Suppressor macrophage treated with lipopolysaccharide for 4 hours (primary cell): Measurements from ENCODE around the gene NNAT.

ENCODE experiments used
- DNase-seq: peaks from one replicate; pipeline ENCODE4 v3.0.0-alpha.2; 2020

The NNAT gene

GRCh38 chr20:37503256-37503927, 17.7 kb upstream of the NNAT start:
- DNase-seq: no peak

GRCh38 chr20:37504404-37505096, 16.5 kb upstream of the NNAT start:
- no peak for DNase-seq

GRCh38 chr20:37505263-37506151, 15.5 kb upstream of the NNAT start:
- DNase-seq: no peak

- no peak for DNase-seq
These were observed 14.8 kb upstream of the NNAT start for GRCh38 chr20:37506152-37506725.

- no peak for DNase-seq
These were observed 10.8 kb upstream of the NNAT start for GRCh38 chr20:37510226-37510625.

- no peak for DNase-seq
These were observed 9.3 kb upstream of the NNAT start for GRCh38 chr20:37511610-37512275.

- DNase-seq: no peak
These were observed 7.2 kb upstream of the NNAT start for GRCh38 chr20:37513779-37514359.

- no peak for DNase-seq
These were observed 5.2 kb upstream of the NNAT start for GRCh38 chr20:37515876-37516275.

- no peak for DNase-seq
These were observed 4.0 kb upstream of the NNAT start for GRCh38 chr20:37516811-37517750.

- DNase-seq: no peak
These were observed 3.0 kb upstream of the NNAT start for GRCh38 chr20:37518059-37518458.

GRCh38 chr20:37518606-37519507, 2.2 kb upstream of the NNAT start:
- no peak for DNase-seq

- DNase-seq: no peak
These were observed 1.3 kb upstream of the NNAT start for GRCh38 chr20:37519508-37520418.

GRCh38 chr20:37520419-37520955, 563 bp upstream of the NNAT start:
- no peak for DNase-seq

- no peak for DNase-seq
These were observed 1.4 kb downstream of the NNAT start for GRCh38 chr20:37522260-37523011.

- no peak for DNase-seq
These were observed 2.0 kb downstream of the NNAT start for GRCh38 chr20:37523012-37523391.

GRCh38 chr20:37523911-37524700, 3.1 kb downstream of the NNAT start:
- DNase-seq: no peak
